ENCODE measurements around the gene TSPO.

TSPO gene

DNA sequence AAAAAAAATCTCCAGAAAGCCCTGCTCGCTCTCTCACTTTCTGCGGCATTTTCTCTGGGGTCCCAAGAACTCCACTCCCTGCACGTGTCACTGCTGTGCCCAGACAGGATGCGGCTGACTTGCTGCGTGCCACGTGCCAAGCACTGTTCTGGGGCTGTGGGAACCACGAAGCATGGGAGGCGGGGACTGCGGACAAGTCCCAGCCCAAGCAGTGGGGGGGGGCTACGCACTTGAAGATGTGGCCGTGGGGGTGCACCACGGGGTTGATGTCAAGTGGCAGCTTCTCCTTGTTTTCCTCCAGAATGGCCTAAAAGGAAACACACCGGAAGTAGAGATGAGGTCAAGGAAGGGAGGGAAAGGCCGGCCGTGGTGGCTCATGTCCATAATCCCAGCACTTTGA lies 24.7 kb downstream of the TSPO start:
- no peaks in the 10 kb centered on the region for H3K79me2 ChIP-seq
- no peaks in the 10 kb centered on the region for H3K9me3 ChIP-seq (ENCODE audit: control insufficient read depth, low read length)

DNA sequence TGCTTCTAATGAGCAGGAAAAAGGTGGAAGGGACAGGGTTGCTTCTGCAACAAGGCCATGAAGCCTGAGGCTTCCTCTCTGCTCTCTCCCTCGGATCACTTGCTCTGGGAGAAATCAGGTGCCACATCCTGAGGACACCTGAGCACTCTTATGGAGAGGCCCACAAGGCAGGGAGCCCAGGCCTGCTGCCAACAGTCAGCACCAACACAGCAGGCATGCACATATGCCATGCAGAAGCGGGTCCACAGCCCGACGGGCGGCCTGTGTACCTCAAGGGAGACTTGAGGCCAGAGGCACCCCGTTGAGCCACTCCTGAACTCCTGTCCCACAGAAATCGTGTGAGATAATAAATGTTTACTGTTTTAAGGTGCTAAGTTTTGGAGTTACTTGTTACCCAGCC lies 26.1 kb downstream of the TSPO start:
- Histone ChIP-seq H3K4me1 (no peaks in the 10 kb centered on the region), H3K4me2 (ENCODE audit: low read length) (no peak overlapping the region), H3K9me3 (ENCODE audit: control insufficient read depth, low read length) (no peaks in the 10 kb centered on the region), H2AFZ (no peak overlapping the region), H3K9ac (no peak overlapping the region), H3K79me2 (no peaks in the 10 kb centered on the region), H3K36me3 (ENCODE audit: control insufficient read depth, insufficient read depth, low read length) (no peaks in the 10 kb centered on the region), H3K27ac (no peak overlapping the region), H3K27me3 (ENCODE audit: control insufficient read depth, insufficient read depth, low read length) (no peaks in the 10 kb centered on the region), H3K4me3 (ENCODE audit: low read depth, low read length) (no peak overlapping the region)
- TF ChIP-seq, protein P1, sequence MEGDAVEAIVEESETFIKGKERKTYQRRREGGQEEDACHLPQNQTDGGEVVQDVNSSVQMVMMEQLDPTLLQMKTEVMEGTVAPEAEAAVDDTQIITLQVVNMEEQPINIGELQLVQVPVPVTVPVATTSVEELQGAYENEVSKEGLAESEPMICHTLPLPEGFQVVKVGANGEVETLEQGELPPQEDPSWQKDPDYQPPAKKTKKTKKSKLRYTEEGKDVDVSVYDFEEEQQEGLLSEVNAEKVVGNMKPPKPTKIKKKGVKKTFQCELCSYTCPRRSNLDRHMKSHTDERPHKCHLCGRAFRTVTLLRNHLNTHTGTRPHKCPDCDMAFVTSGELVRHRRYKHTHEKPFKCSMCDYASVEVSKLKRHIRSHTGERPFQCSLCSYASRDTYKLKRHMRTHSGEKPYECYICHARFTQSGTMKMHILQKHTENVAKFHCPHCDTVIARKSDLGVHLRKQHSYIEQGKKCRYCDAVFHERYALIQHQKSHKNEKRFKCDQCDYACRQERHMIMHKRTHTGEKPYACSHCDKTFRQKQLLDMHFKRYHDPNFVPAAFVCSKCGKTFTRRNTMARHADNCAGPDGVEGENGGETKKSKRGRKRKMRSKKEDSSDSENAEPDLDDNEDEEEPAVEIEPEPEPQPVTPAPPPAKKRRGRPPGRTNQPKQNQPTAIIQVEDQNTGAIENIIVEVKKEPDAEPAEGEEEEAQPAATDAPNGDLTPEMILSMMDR (IDR thresholded peaks at IDR 0.05), result no peak

More for the DNA sequence above, 24.7 kb downstream of the TSPO start:
- Histone ChIP-seq H3K9ac (no peak overlapping the region), H3K4me3 (ENCODE audit: low read depth, low read length) (no peak overlapping the region), H3K4me2 (ENCODE audit: low read length) (no peak overlapping the region), H3K27me3 (ENCODE audit: control insufficient read depth, insufficient read depth, low read length) (no peaks in the 10 kb centered on the region), H3K4me1 (no peaks in the 10 kb centered on the region), H2AFZ (no peak overlapping the region), H3K27ac (no peak overlapping the region), H3K36me3 (ENCODE audit: control insufficient read depth, insufficient read depth, low read length) (no peaks in the 10 kb centered on the region)
- TF ChIP-seq, protein P1 (IDR thresholded peaks at IDR 0.05), result no peak

DNA sequence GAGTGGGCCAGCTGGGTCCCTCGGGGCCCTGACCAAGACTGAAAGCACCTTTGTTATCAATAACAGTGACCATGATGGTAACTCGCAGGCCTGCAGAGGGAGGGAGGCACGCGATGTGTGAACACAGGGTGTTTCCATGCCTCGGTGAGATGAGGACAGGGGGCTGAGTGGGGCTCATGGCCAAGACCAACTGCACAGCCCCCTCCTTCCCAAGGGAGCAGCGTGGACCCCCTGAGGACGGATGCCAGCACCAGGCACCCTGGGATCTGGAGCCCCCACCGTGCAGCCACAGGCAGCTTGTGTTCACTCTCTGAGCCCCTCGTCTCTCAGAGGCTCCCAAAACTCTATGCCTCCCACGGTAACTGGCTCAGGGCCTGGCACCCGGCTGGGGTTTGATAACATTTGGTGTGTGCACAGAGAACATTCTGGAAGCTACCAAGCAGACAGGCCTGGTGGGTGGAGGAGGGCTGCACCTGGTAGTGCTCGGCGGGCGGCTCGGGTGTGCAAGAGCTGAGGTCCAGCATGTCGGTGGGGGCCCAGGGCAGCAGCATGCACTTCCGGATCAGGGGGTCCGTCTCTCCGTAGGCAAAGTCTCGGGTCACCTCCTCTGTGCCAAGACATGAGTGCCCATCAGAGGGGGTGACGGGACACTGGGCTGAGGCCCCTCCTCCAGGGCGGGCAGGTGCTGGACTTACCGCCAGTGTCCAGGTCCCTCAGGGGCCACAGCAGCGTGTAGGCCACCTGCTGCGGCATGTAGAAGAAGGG lies 28.0 kb downstream of the TSPO start:
- Histone ChIP-seq H3K79me2 (no peaks in the 10 kb centered on the region), H3K27me3 (ENCODE audit: control insufficient read depth, insufficient read depth, low read length) (no peaks in the 10 kb centered on the region), H3K27ac (no peak overlapping the region), H3K4me2 (ENCODE audit: low read length) (no peak overlapping the region), H3K36me3 (ENCODE audit: control insufficient read depth, insufficient read depth, low read length) (no peaks in the 10 kb centered on the region), H3K4me1 (no peaks in the 10 kb centered on the region), H3K9ac (no peak overlapping the region), H3K4me3 (ENCODE audit: low read depth, low read length) (no peak overlapping the region), H2AFZ (no peak overlapping the region), H3K9me3 (ENCODE audit: control insufficient read depth, low read length) (no peaks in the 10 kb centered on the region)
- TF ChIP-seq, protein P1 (IDR thresholded peaks at IDR 0.05), result no peak

DNA sequence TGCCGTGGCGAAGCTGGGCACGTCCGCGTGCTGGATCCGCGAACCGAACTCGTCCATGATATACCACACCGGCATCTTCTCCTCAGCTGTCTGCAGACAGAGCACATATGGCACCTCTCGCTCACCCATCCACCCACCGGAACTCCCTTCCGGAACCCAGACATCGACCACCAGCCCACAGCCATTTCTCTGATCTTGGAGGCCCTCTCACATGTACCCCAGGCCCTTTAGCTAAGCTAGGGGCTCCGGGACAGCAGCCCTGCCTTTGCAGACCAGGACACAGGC lies 28.5 kb downstream of the TSPO start:
- H3K4me3 ChIP-seq (ENCODE audit: low read depth, low read length), result no peak overlapping the region
- H3K36me3 ChIP-seq (ENCODE audit: control insufficient read depth, insufficient read depth, low read length), result no peaks in the 10 kb centered on the region
- no peak overlapping the region for H3K27ac ChIP-seq
- no peaks in the 10 kb centered on the region for H3K79me2 ChIP-seq
- H3K27me3 ChIP-seq (ENCODE audit: control insufficient read depth, insufficient read depth, low read length), result no peaks in the 10 kb centered on the region
- TF ChIP-seq, protein P1 (IDR thresholded peaks at IDR 0.05), result no peak
- no peak overlapping the region for H2AFZ ChIP-seq
- H3K4me1 ChIP-seq, result no peaks in the 10 kb centered on the region
- H3K4me2 ChIP-seq (ENCODE audit: low read length), result no peak overlapping the region
- H3K9ac ChIP-seq, result no peak overlapping the region
- no peaks in the 10 kb centered on the region for H3K9me3 ChIP-seq (ENCODE audit: control insufficient read depth, low read length)

DNA sequence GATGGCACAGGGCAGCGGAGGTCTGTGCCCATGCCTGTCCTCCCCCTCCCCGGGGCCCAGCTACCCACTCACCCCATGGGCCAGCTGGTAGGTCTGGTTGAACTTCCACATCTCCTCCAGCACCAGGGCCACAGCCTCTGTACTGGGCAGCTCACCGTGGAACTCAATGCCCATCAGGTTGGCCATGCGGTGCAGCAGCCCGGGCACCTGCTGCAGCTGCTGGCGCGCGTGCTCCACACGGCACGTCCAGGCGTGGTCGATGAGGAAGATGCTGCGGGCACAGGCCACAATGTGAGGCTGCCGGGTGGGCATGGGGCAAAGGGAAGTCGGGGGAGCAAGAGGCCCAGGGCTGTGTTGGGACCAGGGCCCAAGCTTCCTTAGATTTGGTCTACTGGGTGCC lies 29.3 kb downstream of the TSPO start:
- H3K79me2 ChIP-seq, result no peaks in the 10 kb centered on the region
- TF ChIP-seq, protein P1 (IDR thresholded peaks at IDR 0.05), result no peak
- no peak overlapping the region for H3K4me3 ChIP-seq (ENCODE audit: low read depth, low read length)
- no peak overlapping the region for H3K27ac ChIP-seq
- no peaks in the 10 kb centered on the region for H3K9me3 ChIP-seq (ENCODE audit: control insufficient read depth, low read length)
- no peak overlapping the region for H3K4me2 ChIP-seq (ENCODE audit: low read length)
- no peaks in the 10 kb centered on the region for H3K27me3 ChIP-seq (ENCODE audit: control insufficient read depth, insufficient read depth, low read length)
- no peak overlapping the region for H2AFZ ChIP-seq
- H3K36me3 ChIP-seq (ENCODE audit: control insufficient read depth, insufficient read depth, low read length), result no peaks in the 10 kb centered on the region
- no peak overlapping the region for H3K9ac ChIP-seq
- no peaks in the 10 kb centered on the region for H3K4me1 ChIP-seq
